ENCODE data around the gene ST6GAL1. TPM values are rescaled to one million over a fixed set of nuclear protein-coding genes. Genes with fewer than 3 reads are reported as not detected.

ST6GAL1 gene
- total and polyA plus RNA-seq, 2 of the 13 experiments (the other 11 are each of a cell fraction or from before 2014, with no cell fraction given), result 79.9 to 164 TPM

DNA sequence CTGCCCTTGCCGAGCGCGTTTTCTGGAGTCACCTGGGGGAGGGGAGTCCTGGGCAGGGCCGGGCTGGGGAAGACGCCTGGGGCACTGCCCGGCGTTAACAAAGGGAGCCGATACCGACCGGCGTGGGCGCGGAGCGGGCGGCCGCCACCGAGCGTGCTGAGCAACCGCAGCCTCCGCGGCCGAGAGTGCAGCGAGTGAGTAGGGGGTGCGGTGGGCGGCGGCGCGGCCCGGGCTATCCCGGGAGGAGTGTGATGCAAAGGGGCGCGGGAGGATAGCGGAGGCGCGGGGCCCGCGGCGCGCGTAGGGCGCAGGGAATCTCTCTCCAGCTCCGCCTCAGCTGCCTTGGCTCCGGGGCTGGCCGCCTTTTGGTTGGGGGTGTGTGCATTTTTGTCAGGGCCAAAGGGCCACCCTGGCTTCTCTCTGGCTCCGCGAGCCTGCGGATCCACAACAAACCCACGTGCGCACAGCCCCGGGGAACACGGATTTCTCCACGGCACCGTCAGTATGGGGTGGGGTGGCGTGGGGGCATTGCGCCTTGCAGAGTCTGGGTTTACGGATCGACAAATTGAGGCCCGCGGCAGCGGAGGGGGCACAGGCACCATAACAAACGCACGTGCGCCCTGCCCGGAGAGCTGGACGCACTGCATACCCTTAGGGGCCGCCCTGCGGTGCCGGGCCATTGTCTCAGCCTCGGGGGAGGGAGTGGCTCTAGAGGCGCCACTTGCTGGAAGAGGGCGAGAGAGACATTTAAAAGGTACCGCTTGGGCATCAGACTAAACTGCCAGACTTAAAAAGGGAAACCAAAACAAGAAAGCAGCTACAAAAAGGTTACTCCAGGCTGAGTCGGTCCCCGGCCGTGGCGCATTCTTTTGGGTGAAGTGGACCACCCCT is 560 bp downstream of the ST6GAL1 start (continued):
- TF ChIP-seq, protein P1, sequence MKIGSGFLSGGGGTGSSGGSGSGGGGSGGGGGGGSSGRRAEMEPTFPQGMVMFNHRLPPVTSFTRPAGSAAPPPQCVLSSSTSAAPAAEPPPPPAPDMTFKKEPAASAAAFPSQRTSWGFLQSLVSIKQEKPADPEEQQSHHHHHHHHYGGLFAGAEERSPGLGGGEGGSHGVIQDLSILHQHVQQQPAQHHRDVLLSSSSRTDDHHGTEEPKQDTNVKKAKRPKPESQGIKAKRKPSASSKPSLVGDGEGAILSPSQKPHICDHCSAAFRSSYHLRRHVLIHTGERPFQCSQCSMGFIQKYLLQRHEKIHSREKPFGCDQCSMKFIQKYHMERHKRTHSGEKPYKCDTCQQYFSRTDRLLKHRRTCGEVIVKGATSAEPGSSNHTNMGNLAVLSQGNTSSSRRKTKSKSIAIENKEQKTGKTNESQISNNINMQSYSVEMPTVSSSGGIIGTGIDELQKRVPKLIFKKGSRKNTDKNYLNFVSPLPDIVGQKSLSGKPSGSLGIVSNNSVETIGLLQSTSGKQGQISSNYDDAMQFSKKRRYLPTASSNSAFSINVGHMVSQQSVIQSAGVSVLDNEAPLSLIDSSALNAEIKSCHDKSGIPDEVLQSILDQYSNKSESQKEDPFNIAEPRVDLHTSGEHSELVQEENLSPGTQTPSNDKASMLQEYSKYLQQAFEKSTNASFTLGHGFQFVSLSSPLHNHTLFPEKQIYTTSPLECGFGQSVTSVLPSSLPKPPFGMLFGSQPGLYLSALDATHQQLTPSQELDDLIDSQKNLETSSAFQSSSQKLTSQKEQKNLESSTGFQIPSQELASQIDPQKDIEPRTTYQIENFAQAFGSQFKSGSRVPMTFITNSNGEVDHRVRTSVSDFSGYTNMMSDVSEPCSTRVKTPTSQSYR (CRISPR knock-in tag; IDR thresholded peaks at IDR 0.05; ENCODE audit: borderline replicate concordance), result no peak
- TF ChIP-seq STAG1 (CRISPR knock-in tag; IDR thresholded peaks at IDR 0.05), result peak; percentile 42
- TF ChIP-seq, protein P2, sequence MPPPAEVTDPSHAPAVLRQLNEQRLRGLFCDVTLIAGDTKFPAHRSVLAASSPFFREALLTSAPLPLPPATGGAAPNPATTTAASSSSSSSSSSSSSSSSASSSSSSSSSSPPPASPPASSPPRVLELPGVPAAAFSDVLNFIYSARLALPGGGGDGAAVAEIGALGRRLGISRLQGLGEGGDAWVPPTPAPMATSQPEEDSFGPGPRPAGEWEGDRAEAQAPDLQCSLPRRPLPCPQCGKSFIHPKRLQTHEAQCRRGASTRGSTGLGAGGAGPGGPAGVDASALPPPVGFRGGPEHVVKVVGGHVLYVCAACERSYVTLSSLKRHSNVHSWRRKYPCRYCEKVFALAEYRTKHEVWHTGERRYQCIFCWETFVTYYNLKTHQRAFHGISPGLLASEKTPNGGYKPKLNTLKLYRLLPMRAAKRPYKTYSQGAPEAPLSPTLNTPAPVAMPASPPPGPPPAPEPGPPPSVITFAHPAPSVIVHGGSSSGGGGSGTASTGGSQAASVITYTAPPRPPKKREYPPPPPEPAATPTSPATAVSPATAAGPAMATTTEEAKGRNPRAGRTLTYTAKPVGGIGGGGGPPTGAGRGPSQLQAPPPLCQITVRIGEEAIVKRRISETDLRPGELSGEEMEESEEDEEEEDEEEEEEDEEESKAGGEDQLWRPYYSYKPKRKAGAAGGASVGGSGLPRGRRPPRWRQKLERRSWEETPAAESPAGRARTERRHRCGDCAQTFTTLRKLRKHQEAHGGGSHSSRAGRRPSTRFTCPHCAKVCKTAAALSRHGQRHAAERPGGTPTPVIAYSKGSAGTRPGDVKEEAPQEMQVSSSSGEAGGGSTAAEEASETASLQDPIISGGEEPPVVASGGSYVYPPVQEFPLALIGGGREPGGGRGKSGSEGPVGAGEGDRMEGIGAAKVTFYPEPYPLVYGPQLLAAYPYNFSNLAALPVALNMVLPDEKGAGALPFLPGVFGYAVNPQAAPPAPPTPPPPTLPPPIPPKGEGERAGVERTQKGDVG (CRISPR knock-in tag; IDR thresholded peaks at IDR 0.05; ENCODE audit: borderline replicate concordance), result no peak
- 0 out of 2 replicates have a peak, but pooled peaks have one; percentile 16 for TF ChIP-seq IRX3 (CRISPR knock-in tag; IDR thresholded peaks at IDR 0.05; ENCODE audit: borderline replicate concordance, low read depth)
- peak; percentile 8; the same call in 1 of the 2 replicates for TF ChIP-seq HOXA3 (CRISPR knock-in tag; IDR thresholded peaks at IDR 0.05)
- TF ChIP-seq, protein P3, sequence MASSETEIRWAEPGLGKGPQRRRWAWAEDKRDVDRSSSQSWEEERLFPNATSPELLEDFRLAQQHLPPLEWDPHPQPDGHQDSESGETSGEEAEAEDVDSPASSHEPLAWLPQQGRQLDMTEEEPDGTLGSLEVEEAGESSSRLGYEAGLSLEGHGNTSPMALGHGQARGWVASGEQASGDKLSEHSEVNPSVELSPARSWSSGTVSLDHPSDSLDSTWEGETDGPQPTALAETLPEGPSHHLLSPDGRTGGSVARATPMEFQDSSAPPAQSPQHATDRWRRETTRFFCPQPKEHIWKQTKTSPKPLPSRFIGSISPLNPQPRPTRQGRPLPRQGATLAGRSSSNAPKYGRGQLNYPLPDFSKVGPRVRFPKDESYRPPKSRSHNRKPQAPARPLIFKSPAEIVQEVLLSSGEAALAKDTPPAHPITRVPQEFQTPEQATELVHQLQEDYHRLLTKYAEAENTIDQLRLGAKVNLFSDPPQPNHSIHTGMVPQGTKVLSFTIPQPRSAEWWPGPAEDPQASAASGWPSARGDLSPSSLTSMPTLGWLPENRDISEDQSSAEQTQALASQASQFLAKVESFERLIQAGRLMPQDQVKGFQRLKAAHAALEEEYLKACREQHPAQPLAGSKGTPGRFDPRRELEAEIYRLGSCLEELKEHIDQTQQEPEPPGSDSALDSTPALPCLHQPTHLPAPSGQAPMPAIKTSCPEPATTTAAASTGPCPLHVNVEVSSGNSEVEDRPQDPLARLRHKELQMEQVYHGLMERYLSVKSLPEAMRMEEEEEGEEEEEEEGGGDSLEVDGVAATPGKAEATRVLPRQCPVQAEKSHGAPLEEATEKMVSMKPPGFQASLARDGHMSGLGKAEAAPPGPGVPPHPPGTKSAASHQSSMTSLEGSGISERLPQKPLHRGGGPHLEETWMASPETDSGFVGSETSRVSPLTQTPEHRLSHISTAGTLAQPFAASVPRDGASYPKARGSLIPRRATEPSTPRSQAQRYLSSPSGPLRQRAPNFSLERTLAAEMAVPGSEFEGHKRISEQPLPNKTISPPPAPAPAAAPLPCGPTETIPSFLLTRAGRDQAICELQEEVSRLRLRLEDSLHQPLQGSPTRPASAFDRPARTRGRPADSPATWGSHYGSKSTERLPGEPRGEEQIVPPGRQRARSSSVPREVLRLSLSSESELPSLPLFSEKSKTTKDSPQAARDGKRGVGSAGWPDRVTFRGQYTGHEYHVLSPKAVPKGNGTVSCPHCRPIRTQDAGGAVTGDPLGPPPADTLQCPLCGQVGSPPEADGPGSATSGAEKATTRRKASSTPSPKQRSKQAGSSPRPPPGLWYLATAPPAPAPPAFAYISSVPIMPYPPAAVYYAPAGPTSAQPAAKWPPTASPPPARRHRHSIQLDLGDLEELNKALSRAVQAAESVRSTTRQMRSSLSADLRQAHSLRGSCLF (CRISPR knock-in tag; IDR thresholded peaks at IDR 0.05; ENCODE audit: borderline replicate concordance), result no peak
- peak; percentile 48 for TF ChIP-seq THAP11 (CRISPR knock-in tag; IDR thresholded peaks at IDR 0.05)
- TF ChIP-seq ZNF709 (CRISPR knock-in tag; IDR thresholded peaks at IDR 0.05), result peak; percentile 82
- TF ChIP-seq KAT2B (IDR thresholded peaks at IDR 0.05; ENCODE audit: borderline replicate concordance, low read depth, low read length), result no peak
- TF ChIP-seq SSRP1 (CRISPR knock-in tag; IDR thresholded peaks at IDR 0.05), result no peak
- TF ChIP-seq SIX1 (CRISPR knock-in tag; IDR thresholded peaks at IDR 0.05; ENCODE audit: borderline replicate concordance), result no peak
- TF ChIP-seq KMT2A (CRISPR knock-in tag; IDR thresholded peaks at IDR 0.05), result no peak
- TF ChIP-seq PAWR (CRISPR knock-in tag; IDR thresholded peaks at IDR 0.05; ENCODE audit: borderline replicate concordance), result no peak
- TF ChIP-seq ZBTB7B (CRISPR knock-in tag; IDR thresholded peaks at IDR 0.05), result no peak
- TF ChIP-seq, protein P4, sequence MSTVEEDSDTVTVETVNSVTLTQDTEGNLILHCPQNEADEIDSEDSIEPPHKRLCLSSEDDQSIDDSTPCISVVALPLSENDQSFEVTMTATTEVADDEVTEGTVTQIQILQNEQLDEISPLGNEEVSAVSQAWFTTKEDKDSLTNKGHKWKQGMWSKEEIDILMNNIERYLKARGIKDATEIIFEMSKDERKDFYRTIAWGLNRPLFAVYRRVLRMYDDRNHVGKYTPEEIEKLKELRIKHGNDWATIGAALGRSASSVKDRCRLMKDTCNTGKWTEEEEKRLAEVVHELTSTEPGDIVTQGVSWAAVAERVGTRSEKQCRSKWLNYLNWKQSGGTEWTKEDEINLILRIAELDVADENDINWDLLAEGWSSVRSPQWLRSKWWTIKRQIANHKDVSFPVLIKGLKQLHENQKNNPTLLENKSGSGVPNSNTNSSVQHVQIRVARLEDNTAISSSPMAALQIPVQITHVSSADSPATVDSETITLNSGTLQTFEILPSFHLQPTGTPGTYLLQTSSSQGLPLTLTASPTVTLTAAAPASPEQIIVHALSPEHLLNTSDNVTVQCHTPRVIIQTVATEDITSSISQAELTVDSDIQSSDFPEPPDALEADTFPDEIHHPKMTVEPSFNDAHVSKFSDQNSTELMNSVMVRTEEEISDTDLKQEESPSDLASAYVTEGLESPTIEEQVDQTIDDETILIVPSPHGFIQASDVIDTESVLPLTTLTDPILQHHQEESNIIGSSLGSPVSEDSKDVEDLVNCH (CRISPR knock-in tag; IDR thresholded peaks at IDR 0.05), result no peak

All from HepG2 (cell line).